Thymus (tissue), 11 donors: Measurements from ENCODE around the gene PMM1. TPM values are rescaled to one million over a fixed set of nuclear protein-coding genes. Genes with fewer than 3 reads are reported as not detected.

ENCODE experiments used
- DNase-seq, 9 donors: peaks; one replicate each; pipeline ENCODE4 v3.0.0-alpha.2; 2013; ENCODE audit warnings: low spot score in 9 of 9, low read depth in 6 of 9, missing footprints in 1 of 9
- H3K27ac ChIP-seq, 2 donors: one replicate each; pipeline ENCODE4 v1.5.1; 2013; ENCODE audit warnings: control low read depth in 1 of 2, low read depth in 1 of 2, low read length in 1 of 2, mild to moderate bottlenecking in 1 of 2, moderate library complexity in 1 of 2
- H3K27me3 ChIP-seq, 2 donors: one replicate each; pipeline ENCODE4 v1.5.1; 2013; ENCODE audit warnings: low read length in 1 of 2; ENCODE audit not compliant: control insufficient read depth in 2 of 2, insufficient read depth in 1 of 2
- H3K36me3 ChIP-seq, 2 donors: one replicate each; pipeline ENCODE4 v1.5.1; 2013; ENCODE audit warnings: low read length in 1 of 2, mild to moderate bottlenecking in 1 of 2, moderate library complexity in 1 of 2; ENCODE audit not compliant: control insufficient read depth in 2 of 2, insufficient read depth in 2 of 2
- H3K4me1 ChIP-seq, 2 donors: one replicate each; pipeline ENCODE4 v1.5.1; 2013; ENCODE audit warnings: low read length in 2 of 2; ENCODE audit not compliant: control insufficient read depth in 2 of 2, insufficient read depth in 2 of 2
- H3K4me3 ChIP-seq, 2 donors: one replicate each; pipeline ENCODE4 v1.5.1; 2013; ENCODE audit warnings: low read length in 2 of 2, control low read depth in 1 of 2, mild to moderate bottlenecking in 1 of 2
- H3K9me3 ChIP-seq, 2 donors: one replicate each; pipeline ENCODE4 v1.5.1; 2013; ENCODE audit warnings: low read length in 1 of 2, mild to moderate bottlenecking in 1 of 2; ENCODE audit not compliant: control insufficient read depth in 2 of 2, insufficient read depth in 1 of 2
- WGBS: extraction: QIAGEN DNeasy Blood & Tissue Kit; methylation state at CpG from one replicate; pipeline ENCODE4 v1.1.7; 2013; 5-methylcytosine and 5-hydroxymethylcytosine counted together
- polyA plus RNA-seq: library from polyadenylated mRNA; stranded (reverse); fragments of 200-250 nt; gene quantifications from one replicate; pipeline ENCODE4 v1.2.3, GENCODE V29; 2013
- total RNA-seq: library from RNA; stranded (reverse); fragments of 120-200 nt; gene quantifications from one replicate; pipeline ENCODE4 v1.2.4, GENCODE V29; 2013
- donor health status: healthy.

Gene PMM1
- total and polyA plus RNA-seq, 2 donors: 9.3 to 51.1 TPM

DNA sequence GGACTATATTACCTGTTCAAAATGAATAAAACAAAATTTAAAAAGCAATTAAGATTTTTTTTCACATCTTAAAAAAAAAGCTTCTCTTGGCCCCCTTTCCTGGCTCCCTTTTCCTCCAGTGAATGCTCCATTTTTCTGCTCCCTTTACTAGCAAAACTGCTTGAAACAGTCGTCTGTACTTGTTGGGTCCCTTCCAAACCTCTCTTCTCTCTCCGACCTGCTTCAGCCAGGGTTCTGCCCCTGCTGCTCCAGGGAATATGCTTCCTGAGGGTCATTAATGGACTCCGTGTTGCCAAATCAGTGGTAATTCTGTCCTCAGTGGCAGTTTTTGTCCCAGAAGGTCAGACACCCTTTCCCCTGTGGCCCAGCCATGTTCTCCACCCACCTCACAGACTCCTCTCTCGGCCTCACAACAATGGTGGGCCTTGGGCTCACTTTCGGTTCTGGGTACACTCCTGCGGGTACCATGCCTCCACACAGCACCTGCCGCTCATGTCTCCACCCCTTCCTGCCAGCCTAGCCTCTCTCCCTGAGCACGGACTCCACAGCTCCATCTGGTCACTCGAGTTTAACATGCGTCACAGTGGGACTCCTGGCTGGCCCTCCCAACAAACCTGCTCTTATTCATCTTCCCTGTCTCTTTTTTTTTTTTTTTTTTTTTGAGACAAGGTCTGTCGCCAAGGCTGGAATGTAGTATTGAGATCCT, 37.6 kb downstream of the PMM1 start:
- WGBS: 90% methylated on average over 11 of the region's 11 CpGs
- DNase-seq: no peak
- Histone ChIP-seq H3K4me3 (no peak overlapping the region), H3K36me3 (no peaks in the 10 kb centered on the region), H3K27me3 (peaks cover 0 to 7% of the 10 kb centered on the region in 2 donors), H3K27ac (no peak overlapping the region), H3K4me1 (peaks cover 0 to 2% of the 10 kb centered on the region in 2 donors), H3K9me3 (no peaks in the 10 kb centered on the region)

DNA sequence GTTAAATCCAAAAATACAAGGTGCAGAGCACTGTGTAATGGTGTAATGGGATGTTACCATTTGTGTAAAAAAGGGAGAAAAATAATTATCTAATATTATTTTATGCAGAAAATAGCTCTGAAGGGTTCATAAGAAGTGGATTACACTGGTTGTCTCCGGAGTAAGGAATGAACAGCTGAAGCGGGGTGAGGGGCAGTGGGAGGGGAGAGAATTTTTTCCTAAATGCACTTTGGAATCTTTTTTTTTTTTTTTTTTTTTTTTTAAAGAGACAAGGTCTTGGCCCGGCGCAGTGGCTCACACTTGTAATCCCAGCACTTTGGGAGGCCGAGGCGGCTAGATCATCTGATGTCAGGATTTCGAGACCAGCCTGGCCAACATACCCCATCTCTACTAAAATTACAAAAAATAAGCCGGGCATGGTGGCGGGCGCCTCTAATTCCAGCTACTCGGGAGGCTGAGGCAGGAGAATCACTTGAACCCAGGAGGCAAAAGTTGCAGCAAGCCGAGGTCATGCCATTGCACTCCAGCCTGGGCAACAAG, 38.6 kb downstream of the PMM1 start:
- Histone ChIP-seq H3K27me3 (peaks cover 0 to 7% of the 10 kb centered on the region in 2 donors), H3K4me1 (no peaks in the 10 kb centered on the region), H3K4me3 (no peak overlapping the region), H3K9me3 (no peaks in the 10 kb centered on the region), H3K27ac (no peak overlapping the region), H3K36me3 (no peaks in the 10 kb centered on the region)
- WGBS: 96% methylated on average over 12 of the region's 12 CpGs
- no peak for DNase-seq

- Histone ChIP-seq H3K36me3 (no peaks in the 10 kb centered on the region), H3K4me3 (no peak overlapping the region), H3K27ac (no peak overlapping the region), H3K4me1 (peaks cover 5 to 6% of the 10 kb centered on the region in 2 donors), H3K9me3 (no peaks in the 10 kb centered on the region), H3K27me3 (peaks cover 0 to 7% of the 10 kb centered on the region in 2 donors)
- DNase-seq: no peak
- WGBS: 97% methylated on average over 5 of the region's 5 CpGs
Measured at GRCh38 chr22:41548830-41549211, 40.8 kb downstream of the PMM1 start.

DNA sequence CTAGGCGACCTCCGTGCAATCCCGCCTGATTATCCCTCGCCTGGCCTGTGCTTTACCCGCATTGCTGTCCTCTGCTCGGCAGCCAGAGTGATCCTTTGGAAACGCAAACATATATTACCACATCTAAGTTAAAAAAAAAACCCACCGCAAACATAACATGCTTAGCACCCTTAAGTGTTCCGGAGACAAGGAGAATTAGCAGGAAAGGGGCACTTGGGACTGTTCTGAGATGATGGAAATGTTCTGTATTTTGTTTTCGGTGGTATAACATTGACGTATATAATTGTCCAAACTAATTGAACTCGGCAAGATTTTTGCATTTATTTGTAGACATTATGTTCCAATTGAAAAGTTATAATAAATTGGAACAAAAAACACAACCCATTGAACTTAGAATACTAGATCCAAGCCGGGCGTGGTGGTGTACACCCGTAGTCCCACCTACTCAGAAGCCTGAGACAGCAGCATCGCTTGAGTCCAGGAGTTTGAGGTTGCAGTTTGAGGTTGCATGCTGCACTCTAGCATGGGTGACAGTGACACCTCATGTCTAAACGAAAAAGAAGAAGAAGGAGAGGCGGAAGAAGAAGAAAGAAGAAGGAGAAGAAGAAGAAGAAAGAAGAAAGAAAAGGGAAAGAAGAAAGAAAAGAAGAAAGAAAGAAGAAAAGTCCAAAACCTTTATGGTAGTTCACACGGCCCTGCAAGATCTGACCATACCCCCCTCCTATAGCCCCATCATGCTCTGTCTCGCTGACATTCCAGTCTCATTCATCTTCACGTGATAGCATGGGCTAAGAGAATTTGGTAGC, 44.8 kb downstream of the PMM1 start:
- Histone ChIP-seq H3K4me3 (peak overlapping the region; percentile 67 to 99), H3K4me1 (peaks cover 13 to 15% of the 10 kb centered on the region in 2 donors), H3K36me3 (peaks cover 7 to 11% of the 10 kb centered on the region in 2 donors), H3K9me3 (no peaks in the 10 kb centered on the region), H3K27ac (no peak overlapping the region), H3K27me3 (no peaks in the 10 kb centered on the region)
- DNase-seq: no peak
- WGBS: 26% methylated on average over 21 of the region's 21 CpGs

DNA sequence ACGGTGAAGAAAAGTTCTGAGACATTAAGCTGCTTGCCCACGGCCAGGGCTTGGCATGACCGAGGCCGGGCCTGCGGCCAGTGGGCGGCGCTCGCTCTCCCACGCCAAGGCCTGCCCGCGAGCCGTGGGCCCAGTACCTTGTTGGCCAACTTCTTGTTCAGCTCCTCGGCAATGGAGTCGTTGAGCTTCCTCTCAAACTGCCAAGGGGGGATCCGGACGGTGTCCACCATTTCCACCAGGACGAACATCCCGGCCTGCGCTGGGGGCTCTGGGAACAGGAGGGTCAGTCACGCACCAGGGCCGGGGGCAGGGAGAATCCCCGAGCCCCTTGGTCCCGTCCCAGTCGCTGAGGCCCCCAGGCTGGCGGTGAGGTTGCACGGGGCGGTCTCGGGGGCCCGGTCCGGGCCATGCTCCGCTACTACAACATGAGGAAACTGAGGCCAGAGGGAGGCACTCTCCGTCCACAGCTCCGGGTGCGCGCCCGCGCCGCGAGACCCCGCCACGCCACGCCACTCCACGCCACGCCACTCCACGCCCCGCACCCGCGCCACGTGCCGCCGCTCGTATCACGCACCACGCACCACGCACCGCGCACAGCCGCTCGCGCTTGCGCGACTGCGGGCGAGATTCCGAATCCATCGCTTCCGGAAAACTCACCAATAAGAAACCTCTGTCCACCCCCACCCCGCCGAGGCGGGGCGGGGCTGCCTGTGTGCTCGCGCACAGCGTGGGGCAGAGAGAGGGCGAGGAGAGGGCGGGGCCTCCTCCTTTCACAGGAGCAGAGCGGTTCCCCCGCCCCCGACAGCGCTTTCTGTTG, 45.6 kb downstream of the PMM1 start, which contains the start of gene POLR3H:
Gene POLR3H (minus strand): TSS at position 617 of the 817 bp plus-strand sequence. CDS start 369 bp downstream, at position 248.
- H3K36me3 ChIP-seq: peaks cover 14 to 18% of the 10 kb centered on the region in 2 donors
- peak; percentile 90 to 98 (median 94) for DNase-seq
- WGBS: under 1% methylated on average over 80 of the region's 80 CpGs
- peak within 1 kb of the TSS; percentile 46 to 63 for H3K27ac ChIP-seq
- H3K4me3 ChIP-seq: peak within 1 kb of the TSS; percentile 67 to 99
- peaks cover 13 to 15% of the 10 kb centered on the region in 2 donors for H3K4me1 ChIP-seq
- H3K9me3 ChIP-seq: no peaks in the 10 kb centered on the region
- no peaks in the 10 kb centered on the region for H3K27me3 ChIP-seq

GRCh38 chr22:41542224-41542623, 47.4 kb downstream of the PMM1 start:
- Histone ChIP-seq H3K4me1 (peaks cover 13 to 15% of the 10 kb centered on the region in 2 donors), H3K4me3 (no peak overlapping the region)
- 98% methylated on average over 4 of the region's 4 CpGs for WGBS

GRCh38 chr22:41541484-41541883, 48.2 kb downstream of the PMM1 start:
- H3K27ac ChIP-seq: no peak overlapping the region
- H3K36me3 ChIP-seq: peaks cover 23 to 24% of the 10 kb centered on the region in 2 donors
- DNase-seq: no peak

More at GRCh38 chr22:41542224-41542623, 47.4 kb downstream of the PMM1 start:
- peaks cover 20 to 24% of the 10 kb centered on the region in 2 donors for H3K36me3 ChIP-seq
- no peak for DNase-seq
- H3K9me3 ChIP-seq: no peaks in the 10 kb centered on the region
- no peaks in the 10 kb centered on the region for H3K27me3 ChIP-seq
- no peak overlapping the region for H3K27ac ChIP-seq

GRCh38 chr22:41540365-41540764, 49.3 kb downstream of the PMM1 start:
- DNase-seq: no peak
- H3K4me1 ChIP-seq: peaks cover 13 to 15% of the 10 kb centered on the region in 2 donors
- H3K36me3 ChIP-seq: peaks cover 23 to 24% of the 10 kb centered on the region in 2 donors
- over 99% methylated on average over 7 of the region's 7 CpGs for WGBS
- no peak overlapping the region for H3K4me3 ChIP-seq
- H3K27me3 ChIP-seq: no peaks in the 10 kb centered on the region
- H3K27ac ChIP-seq: no peak overlapping the region
- H3K9me3 ChIP-seq: no peaks in the 10 kb centered on the region

More at GRCh38 chr22:41541484-41541883, 48.2 kb downstream of the PMM1 start:
- Histone ChIP-seq H3K9me3 (no peaks in the 10 kb centered on the region), H3K27me3 (no peaks in the 10 kb centered on the region), H3K4me1 (peaks cover 13 to 15% of the 10 kb centered on the region in 2 donors), H3K4me3 (no peak overlapping the region)
- 97% methylated on average over 3 of the region's 3 CpGs for WGBS
